Fibroblast of skin of right quadriceps (primary cell): ENCODE measurements around the gene ZNF507.
"Not testable (repeated sequence)": the region's sequence is repeated elsewhere in the genome, so short reads cannot be mapped to it uniquely, and the experiment has no call there.

Experiments used
- DNase-seq: peaks from one replicate; pipeline ENCODE4 v3.0.0-alpha.2; 2013

Gene ZNF507

GRCh38 chr19:32372726-32373517 lies 27.5 kb downstream of the ZNF507 start:
- peak; percentile 53 for DNase-seq

- peak; percentile 98 for DNase-seq
These were observed 28.3 kb downstream of the ZNF507 start for GRCh38 chr19:32373585-32374295.

- not testable (repeated sequence) for DNase-seq
These were observed 29.0 kb downstream of the ZNF507 start for GRCh38 chr19:32374362-32374761.

- DNase-seq: not testable (repeated sequence)
These were observed 31.7 kb downstream of the ZNF507 start for GRCh38 chr19:32377088-32377487.

GRCh38 chr19:32380269-32380668 lies 34.9 kb downstream of the ZNF507 start:
- DNase-seq: no peak

- DNase-seq: peak; percentile 73
These were observed 42.4 kb downstream of the ZNF507 start for GRCh38 chr19:32387701-32388392.

GRCh38 chr19:32388393-32388855 lies 43.0 kb downstream of the ZNF507 start:
- DNase-seq: no peak

GRCh38 chr19:32392901-32393300 lies 47.5 kb downstream of the ZNF507 start:
- no peak for DNase-seq

GRCh38 chr19:32396046-32396652 lies 50.7 kb downstream of the ZNF507 start:
- no peak for DNase-seq

- DNase-seq: peak; percentile 83
These were observed 52.3 kb downstream of the ZNF507 start for GRCh38 chr19:32397671-32398101.

- no peak for DNase-seq
These were observed 56.6 kb downstream of the ZNF507 start for GRCh38 chr19:32401992-32402391.

- no peak for DNase-seq
These were observed 58.0 kb downstream of the ZNF507 start for GRCh38 chr19:32403291-32403995.

GRCh38 chr19:32404213-32404932 lies 59.0 kb downstream of the ZNF507 start:
- no peak for DNase-seq

GRCh38 chr19:32404933-32405430 lies 59.6 kb downstream of the ZNF507 start:
- no peak for DNase-seq

- DNase-seq: peak; percentile 94
These were observed 60.2 kb downstream of the ZNF507 start, which contains the start of gene DPY19L3 for GRCh38 chr19:32405431-32406160. TSS of gene DPY19L3 (plus strand) at chr19:32405770. CDS start at chr19:32408254, 2,484 bp downstream.

- DNase-seq: no peak
These were observed 61.0 kb downstream of the ZNF507 start for GRCh38 chr19:32406161-32407003.

GRCh38 chr19:32407004-32407992 lies 61.9 kb downstream of the ZNF507 start:
- DNase-seq: peak; percentile 34

GRCh38 chr19:32415246-32415645 lies 69.8 kb downstream of the ZNF507 start:
- DNase-seq: no peak
